ENCODE results near the gene ZWILCH. TPM values are rescaled to one million over a fixed set of nuclear protein-coding genes. Genes with fewer than 3 reads are reported as not detected.
A peak's percentile ranks its signal among the peaks of the same experiment; 100 is the strongest.

Gene ZWILCH
- total and polyA plus RNA-seq, 4 donors: 1.5 to 11.3 (median 2.9) TPM

- no peaks in the 10 kb centered on the region for H3K27me3 ChIP-seq (ENCODE audit: control insufficient read depth in 4 of 4, insufficient read depth in 4 of 4, low read length in 3 of 4)
- no peak for TF ChIP-seq EGR1 (IDR thresholded peaks at IDR 0.05; ENCODE audit: low read depth in 2 of 2)
- no peak for TF ChIP-seq SP1 (IDR thresholded peaks at IDR 0.05)
- no peak for TF ChIP-seq TAF1 (conservative IDR thresholded peaks at IDR 0.05)
- H3K9ac ChIP-seq (ENCODE audit: low read depth in 1 of 2, low read length in 2 of 2): no peak overlapping the region
- H3K4me1 ChIP-seq (ENCODE audit: control insufficient read depth in 4 of 4, insufficient read depth in 4 of 4, low read length in 3 of 4): peaks cover 6 to 17% (median 10%) of the 10 kb centered on the region in 4 donors
- H3K4me3 ChIP-seq (ENCODE audit: low read depth in 1 of 3, low read length in 3 of 3): no peak overlapping the region
- WGBS: 89% methylated on average over 4 of the region's 4 CpGs
- no peaks in the 10 kb centered on the region for H3K36me3 ChIP-seq (ENCODE audit: control insufficient read depth in 4 of 4, insufficient read depth in 3 of 4, low read depth in 1 of 4, low read length in 3 of 4)
- no peaks in the 10 kb centered on the region for H3K9me3 ChIP-seq (ENCODE audit: control insufficient read depth in 4 of 4, low read length in 3 of 4)
- no peak overlapping the region for H3K27ac ChIP-seq (ENCODE audit: low read depth in 1 of 2, low read length in 2 of 2)
- DNase-seq (ENCODE audit: low spot score): no peak
Measured at GRCh38 chr15:66591322-66591862, 86.3 kb downstream of the ZWILCH start.

GRCh38 chr15:66592505-66593218 is 87.5 kb downstream of the ZWILCH start:
- WGBS: 89% methylated on average over 12 of the region's 12 CpGs
- H3K36me3 ChIP-seq (ENCODE audit: control insufficient read depth in 4 of 4, insufficient read depth in 3 of 4, low read depth in 1 of 4, low read length in 3 of 4): no peaks in the 10 kb centered on the region
- H3K9ac ChIP-seq (ENCODE audit: low read depth in 1 of 2, low read length in 2 of 2): no peak overlapping the region
- no peak overlapping the region for H3K27ac ChIP-seq (ENCODE audit: low read depth in 1 of 2, low read length in 2 of 2)
- H3K4me3 ChIP-seq (ENCODE audit: low read depth in 1 of 3, low read length in 3 of 3): no peak overlapping the region
- H3K9me3 ChIP-seq (ENCODE audit: control insufficient read depth in 4 of 4, low read length in 3 of 4): no peaks in the 10 kb centered on the region
- H3K27me3 ChIP-seq (ENCODE audit: control insufficient read depth in 4 of 4, insufficient read depth in 4 of 4, low read length in 3 of 4): no peaks in the 10 kb centered on the region
- DNase-seq (ENCODE audit: low spot score): peak; percentile 70
- TF ChIP-seq EGR1 (IDR thresholded peaks at IDR 0.05; ENCODE audit: low read depth in 2 of 2): no peak
- no peak for TF ChIP-seq ZBTB33 (IDR thresholded peaks at IDR 0.05)
- no peak for TF ChIP-seq REST (IDR thresholded peaks at IDR 0.05)
- no peak for TF ChIP-seq NR2F2 (IDR thresholded peaks at IDR 0.05)
- no peak for TF ChIP-seq RAD21 (IDR thresholded peaks at IDR 0.05)
- TF ChIP-seq MAX (IDR thresholded peaks at IDR 0.05): no peak
- no peak for TF ChIP-seq FOXA2 (IDR thresholded peaks at IDR 0.05)
- TF ChIP-seq JUND (IDR thresholded peaks at IDR 0.05): no peak
- TF ChIP-seq ATF3 (IDR thresholded peaks at IDR 0.05): no peak
- no peak for TF ChIP-seq RXRA (IDR thresholded peaks at IDR 0.05)
- TF ChIP-seq FOXA1 (IDR thresholded peaks at IDR 0.05): no peak
- no peak for TF ChIP-seq TAF1 (conservative IDR thresholded peaks at IDR 0.05)
- TF ChIP-seq HNF4A (conservative IDR thresholded peaks at IDR 0.05): no peak
- TF ChIP-seq HNF4G (IDR thresholded peaks at IDR 0.05): no peak
- TF ChIP-seq CTCF (IDR thresholded peaks at IDR 0.05; ENCODE audit: low read depth, low read length, missing input control): no peak
- peaks cover 6 to 17% (median 10%) of the 10 kb centered on the region in 4 donors for H3K4me1 ChIP-seq (ENCODE audit: control insufficient read depth in 4 of 4, insufficient read depth in 4 of 4, low read length in 3 of 4)
